ENCODE results near the gene ZDHHC22. TPM values are rescaled to one million over a fixed set of nuclear protein-coding genes. Genes with fewer than 3 reads are reported as not detected.
A peak's percentile ranks its signal among the peaks of the same experiment; 100 is the strongest.

Gene ZDHHC22
- polyA plus RNA-seq, 1 donor from 2014 or later, result 4.3 TPM

DNA sequence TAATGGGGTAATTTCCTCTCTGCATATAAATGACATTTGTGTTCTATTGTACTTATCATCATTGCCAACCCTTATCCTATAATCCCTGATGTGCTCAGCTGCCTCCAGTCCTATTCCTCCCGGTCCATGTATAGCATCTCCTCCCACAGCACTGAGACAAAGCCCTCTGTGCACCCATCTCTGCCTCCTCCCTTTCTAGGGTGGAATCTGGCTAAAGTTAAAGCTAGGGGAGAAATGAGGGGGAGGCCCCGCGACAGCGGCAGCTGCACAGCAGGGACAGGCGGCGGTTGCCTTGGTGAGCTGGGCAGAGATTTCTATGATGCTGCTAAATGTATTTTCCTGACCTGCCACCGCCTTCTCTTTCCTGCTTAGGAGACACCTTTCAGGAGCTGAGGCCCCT is 12.8 kb upstream of the ZDHHC22 start:
- no peaks in the 10 kb centered on the region for H3K9me3 ChIP-seq (ENCODE audit: low read length)
- H4K20me1 ChIP-seq (ENCODE audit: insufficient read depth), result no peaks in the 10 kb centered on the region
- H3K79me2 ChIP-seq (replicated peaks; ENCODE audit: insufficient read depth, low read length), result no peaks in the 10 kb centered on the region
- peak overlapping the region; percentile 56 for H3K4me2 ChIP-seq (ENCODE audit: low read length)
- peak overlapping the region; percentile 42 for H3K4me3 ChIP-seq (ENCODE audit: low read length)
- peak overlapping the region; percentile 56 for H3K9ac ChIP-seq (ENCODE audit: low read length)
- H2AFZ ChIP-seq (ENCODE audit: low read depth, low read length), result peak overlapping the region; percentile 34
- H3K9me2 ChIP-seq (ENCODE audit: insufficient read depth, low read length), result no peaks in the 10 kb centered on the region
- no peaks in the 10 kb centered on the region for H3F3A ChIP-seq (ENCODE audit: insufficient read depth, low read length, poor library complexity, severe bottlenecking)
- TF ChIP-seq EP300 (conservative IDR thresholded peaks at IDR 0.05; ENCODE audit: poor library complexity, severe bottlenecking) (peak; percentile 44), SMC3 (conservative IDR thresholded peaks at IDR 0.05; ENCODE audit: poor library complexity) (no peak), RAD21 (conservative IDR thresholded peaks at IDR 0.05) (no peak), EZH2 (IDR thresholded peaks at IDR 0.05; ENCODE audit: borderline replicate concordance, insufficient read depth, low read length, poor library complexity, severe bottlenecking) (no peak), POLR2AphosphoS5 (IDR thresholded peaks at IDR 0.05) (peak; percentile 51), MXI1 (conservative IDR thresholded peaks at IDR 0.05; ENCODE audit: poor library complexity, severe bottlenecking) (peak; percentile 18), TAF1 (IDR thresholded peaks at IDR 0.05; ENCODE audit: low read depth) (no peak)
- TF ChIP-seq, protein P1, sequence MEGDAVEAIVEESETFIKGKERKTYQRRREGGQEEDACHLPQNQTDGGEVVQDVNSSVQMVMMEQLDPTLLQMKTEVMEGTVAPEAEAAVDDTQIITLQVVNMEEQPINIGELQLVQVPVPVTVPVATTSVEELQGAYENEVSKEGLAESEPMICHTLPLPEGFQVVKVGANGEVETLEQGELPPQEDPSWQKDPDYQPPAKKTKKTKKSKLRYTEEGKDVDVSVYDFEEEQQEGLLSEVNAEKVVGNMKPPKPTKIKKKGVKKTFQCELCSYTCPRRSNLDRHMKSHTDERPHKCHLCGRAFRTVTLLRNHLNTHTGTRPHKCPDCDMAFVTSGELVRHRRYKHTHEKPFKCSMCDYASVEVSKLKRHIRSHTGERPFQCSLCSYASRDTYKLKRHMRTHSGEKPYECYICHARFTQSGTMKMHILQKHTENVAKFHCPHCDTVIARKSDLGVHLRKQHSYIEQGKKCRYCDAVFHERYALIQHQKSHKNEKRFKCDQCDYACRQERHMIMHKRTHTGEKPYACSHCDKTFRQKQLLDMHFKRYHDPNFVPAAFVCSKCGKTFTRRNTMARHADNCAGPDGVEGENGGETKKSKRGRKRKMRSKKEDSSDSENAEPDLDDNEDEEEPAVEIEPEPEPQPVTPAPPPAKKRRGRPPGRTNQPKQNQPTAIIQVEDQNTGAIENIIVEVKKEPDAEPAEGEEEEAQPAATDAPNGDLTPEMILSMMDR (IDR thresholded peaks at IDR 0.05; ENCODE audit: poor library complexity, severe bottlenecking), result no peak
- TF ChIP-seq, protein P2, sequence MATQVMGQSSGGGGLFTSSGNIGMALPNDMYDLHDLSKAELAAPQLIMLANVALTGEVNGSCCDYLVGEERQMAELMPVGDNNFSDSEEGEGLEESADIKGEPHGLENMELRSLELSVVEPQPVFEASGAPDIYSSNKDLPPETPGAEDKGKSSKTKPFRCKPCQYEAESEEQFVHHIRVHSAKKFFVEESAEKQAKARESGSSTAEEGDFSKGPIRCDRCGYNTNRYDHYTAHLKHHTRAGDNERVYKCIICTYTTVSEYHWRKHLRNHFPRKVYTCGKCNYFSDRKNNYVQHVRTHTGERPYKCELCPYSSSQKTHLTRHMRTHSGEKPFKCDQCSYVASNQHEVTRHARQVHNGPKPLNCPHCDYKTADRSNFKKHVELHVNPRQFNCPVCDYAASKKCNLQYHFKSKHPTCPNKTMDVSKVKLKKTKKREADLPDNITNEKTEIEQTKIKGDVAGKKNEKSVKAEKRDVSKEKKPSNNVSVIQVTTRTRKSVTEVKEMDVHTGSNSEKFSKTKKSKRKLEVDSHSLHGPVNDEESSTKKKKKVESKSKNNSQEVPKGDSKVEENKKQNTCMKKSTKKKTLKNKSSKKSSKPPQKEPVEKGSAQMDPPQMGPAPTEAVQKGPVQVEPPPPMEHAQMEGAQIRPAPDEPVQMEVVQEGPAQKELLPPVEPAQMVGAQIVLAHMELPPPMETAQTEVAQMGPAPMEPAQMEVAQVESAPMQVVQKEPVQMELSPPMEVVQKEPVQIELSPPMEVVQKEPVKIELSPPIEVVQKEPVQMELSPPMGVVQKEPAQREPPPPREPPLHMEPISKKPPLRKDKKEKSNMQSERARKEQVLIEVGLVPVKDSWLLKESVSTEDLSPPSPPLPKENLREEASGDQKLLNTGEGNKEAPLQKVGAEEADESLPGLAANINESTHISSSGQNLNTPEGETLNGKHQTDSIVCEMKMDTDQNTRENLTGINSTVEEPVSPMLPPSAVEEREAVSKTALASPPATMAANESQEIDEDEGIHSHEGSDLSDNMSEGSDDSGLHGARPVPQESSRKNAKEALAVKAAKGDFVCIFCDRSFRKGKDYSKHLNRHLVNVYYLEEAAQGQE (IDR thresholded peaks at IDR 0.05; ENCODE audit: borderline replicate concordance), result no peak
- no peaks in the 10 kb centered on the region for H3K27me3 ChIP-seq (ENCODE audit: insufficient read depth, low read depth, low read length)
- H3K27ac ChIP-seq (ENCODE audit: low read length), result peak overlapping the region; percentile 88
- H3K36me3 ChIP-seq (ENCODE audit: insufficient read depth, low read length), result no peaks in the 10 kb centered on the region

GRCh38 chr14:77153802-77154201 is 12.2 kb upstream of the ZDHHC22 start:
- peak overlapping the region; percentile 88 for H3K27ac ChIP-seq (ENCODE audit: low read length)
- H3K27me3 ChIP-seq (ENCODE audit: insufficient read depth, low read depth, low read length), result no peaks in the 10 kb centered on the region
- peak overlapping the region; percentile 42 for H3K4me3 ChIP-seq (ENCODE audit: low read length)
- no peaks in the 10 kb centered on the region for H3K9me3 ChIP-seq (ENCODE audit: low read length)
- no peaks in the 10 kb centered on the region for H4K20me1 ChIP-seq (ENCODE audit: insufficient read depth)
- H3K36me3 ChIP-seq (ENCODE audit: insufficient read depth, low read length), result no peaks in the 10 kb centered on the region
- H3K79me2 ChIP-seq (replicated peaks; ENCODE audit: insufficient read depth, low read length), result no peaks in the 10 kb centered on the region
- H3K4me2 ChIP-seq (ENCODE audit: low read length), result peak overlapping the region; percentile 56
- no peak overlapping the region for H2AFZ ChIP-seq (ENCODE audit: low read depth, low read length)
- H3K9me2 ChIP-seq (ENCODE audit: insufficient read depth, low read length), result no peaks in the 10 kb centered on the region
- H3K9ac ChIP-seq (ENCODE audit: low read length), result peak overlapping the region; percentile 56
- no peak for TF ChIP-seq EZH2 (IDR thresholded peaks at IDR 0.05; ENCODE audit: borderline replicate concordance, insufficient read depth, low read length, poor library complexity, severe bottlenecking)
- no peak for TF ChIP-seq TAF1 (IDR thresholded peaks at IDR 0.05; ENCODE audit: low read depth)
- TF ChIP-seq POLR2AphosphoS5 (IDR thresholded peaks at IDR 0.05), result no peak
- TF ChIP-seq MXI1 (conservative IDR thresholded peaks at IDR 0.05; ENCODE audit: poor library complexity, severe bottlenecking), result no peak
- TF ChIP-seq, protein P2 (IDR thresholded peaks at IDR 0.05; ENCODE audit: borderline replicate concordance), result no peak
- TF ChIP-seq, protein P1 (IDR thresholded peaks at IDR 0.05; ENCODE audit: poor library complexity, severe bottlenecking), result no peak
- TF ChIP-seq SMC3 (conservative IDR thresholded peaks at IDR 0.05; ENCODE audit: poor library complexity), result no peak
- no peak for TF ChIP-seq RAD21 (conservative IDR thresholded peaks at IDR 0.05)
- no peak for TF ChIP-seq EP300 (conservative IDR thresholded peaks at IDR 0.05; ENCODE audit: poor library complexity, severe bottlenecking)
- no peaks in the 10 kb centered on the region for H3F3A ChIP-seq (ENCODE audit: insufficient read depth, low read length, poor library complexity, severe bottlenecking)

Measured in neural cell (in vitro differentiated cells).